COR-L47 (cell line): ENCODE measurements around the gene OR10J4.
"Not testable (repeated sequence)": the region's sequence is repeated elsewhere in the genome, so short reads cannot be mapped to it uniquely, and the experiment has no call there.

Experiments used
- DNase-seq: peaks from one replicate; lab custom pipeline; 2025; lab: John Stamatoyannopoulos, UW

Gene OR10J4

GRCh38 chr1:159431904-159432303 lies at the start of gene OR10J4:
Gene OR10J4 (plus strand): TSS chr1:159432204.
- no peak for DNase-seq

- no peak for DNase-seq
Observed at GRCh38 chr1:159406821-159407220, 25.2 kb upstream of the OR10J4 start.

GRCh38 chr1:159408862-159409400 lies 23.1 kb upstream of the OR10J4 start:
- DNase-seq, result no peak

GRCh38 chr1:159421821-159422220 lies 10.2 kb upstream of the OR10J4 start:
- DNase-seq, result no peak

- no peak for DNase-seq
Observed at GRCh38 chr1:159428536-159428935, 3.5 kb upstream of the OR10J4 start.

- no peak for DNase-seq
Observed at GRCh38 chr1:159429074-159429861, 2.7 kb upstream of the OR10J4 start.

GRCh38 chr1:159430985-159431384 lies 1.0 kb upstream of the OR10J4 start:
- no peak for DNase-seq

DNA sequence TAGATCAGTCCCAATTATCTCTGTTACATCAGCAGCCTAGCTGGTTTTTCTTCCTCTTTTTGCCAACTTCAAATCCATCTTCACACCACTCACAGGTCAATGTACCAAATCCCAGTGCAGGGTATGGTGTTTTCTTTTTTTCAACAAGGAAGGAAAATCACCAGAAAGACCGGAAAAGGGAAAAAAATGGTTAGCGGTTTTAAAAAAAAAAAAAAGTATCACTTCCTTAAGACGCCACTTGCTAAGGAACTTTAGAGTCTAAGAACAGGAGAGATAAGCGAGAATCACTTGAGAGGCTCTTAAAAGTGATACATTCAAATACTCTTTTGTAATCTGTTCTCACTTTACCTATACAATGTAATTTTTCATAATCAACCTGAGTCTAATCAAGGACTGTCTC lies 4.5 kb downstream of the OR10J4 start:
- no peak for DNase-seq

GRCh38 chr1:159439422-159439821 lies 7.4 kb downstream of the OR10J4 start, which contains the start of gene OR10J1:
Gene OR10J1 (plus strand): TSS chr1:159439722. CDS start chr1:159439792, 70 bp downstream.
- DNase-seq, result no peak

- no peak for DNase-seq
Observed at GRCh38 chr1:159441360-159441759, 9.4 kb downstream of the OR10J4 start.

DNA sequence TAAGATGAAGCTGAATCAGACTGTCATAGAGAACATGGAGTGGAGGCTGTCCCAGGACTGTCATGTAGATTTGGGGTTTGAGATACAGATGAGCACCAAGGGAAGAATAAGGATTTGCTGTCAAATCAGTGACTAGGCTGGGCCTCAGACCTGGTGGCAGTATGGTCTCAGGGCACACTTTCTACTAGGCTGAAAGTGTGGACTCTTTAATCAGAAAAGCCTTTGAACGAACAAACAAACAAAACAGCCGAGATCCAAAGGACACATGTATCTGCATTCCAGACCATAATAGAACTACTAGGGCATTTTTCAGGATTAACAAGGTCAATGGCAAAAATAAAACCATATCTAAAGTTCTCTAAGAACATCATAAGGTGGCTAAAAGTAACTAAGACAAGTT lies 10.4 kb downstream of the OR10J4 start:
- DNase-seq, result no peak

DNA sequence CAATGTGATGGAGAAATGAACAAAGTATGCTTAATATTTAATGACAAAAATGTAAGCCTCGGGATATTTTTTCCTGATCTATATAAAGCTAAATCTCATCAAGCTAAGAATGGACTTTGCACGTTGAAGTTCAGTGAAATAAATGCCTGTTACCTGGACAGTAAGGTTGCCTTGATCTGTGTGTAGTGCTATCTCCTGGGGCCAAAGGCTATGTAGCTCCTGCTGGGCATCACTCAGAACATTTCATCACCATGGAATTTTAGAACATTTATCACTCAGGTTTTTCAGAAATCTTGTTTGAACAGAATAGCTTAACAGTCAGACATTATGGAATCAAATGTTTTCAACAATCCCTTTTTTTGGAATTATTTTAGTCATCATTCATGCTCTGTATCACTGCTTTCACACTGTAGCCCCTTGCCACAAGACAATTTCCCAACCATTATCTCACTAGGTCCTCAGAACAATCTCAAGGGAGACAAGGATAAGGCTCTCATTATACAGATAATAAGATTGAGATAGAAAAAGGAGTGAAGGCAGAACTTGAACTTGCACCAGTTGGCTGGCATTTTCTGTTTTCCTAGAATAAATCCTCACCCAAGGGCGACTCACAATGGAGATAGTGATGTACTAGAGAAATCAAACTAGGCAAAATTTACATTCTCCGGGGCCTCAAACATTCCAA lies 11.2 kb downstream of the OR10J4 start:
- no peak for DNase-seq

- DNase-seq, result no peak
Observed at GRCh38 chr1:159444511-159444910, 12.5 kb downstream of the OR10J4 start.

GRCh38 chr1:159448181-159448580 lies 16.2 kb downstream of the OR10J4 start:
- DNase-seq, result no peak

DNA sequence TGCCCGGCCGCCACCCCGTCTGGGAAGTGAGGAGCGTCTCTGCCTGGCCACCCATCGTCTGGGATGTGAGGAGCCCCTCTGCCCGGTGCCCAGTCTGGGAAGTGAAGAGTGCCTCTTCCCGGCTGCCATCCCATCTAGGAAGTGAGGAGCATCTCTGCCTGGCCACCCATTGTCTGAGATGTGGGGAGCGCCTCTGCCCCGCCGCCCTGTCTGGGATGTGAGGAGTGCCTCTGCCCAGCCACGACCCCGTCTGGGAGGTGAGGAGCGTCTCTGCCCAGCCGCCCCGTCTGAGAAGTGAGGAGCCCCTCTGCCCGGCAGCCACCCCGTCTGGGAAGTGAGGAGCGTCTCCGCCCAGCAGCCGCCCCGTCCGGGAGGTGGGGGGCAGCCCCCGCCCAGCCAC lies 17.6 kb downstream of the OR10J4 start:
- not testable (repeated sequence) for DNase-seq

- DNase-seq, result no peak
Observed at GRCh38 chr1:159459551-159459950, 27.5 kb downstream of the OR10J4 start.

DNA sequence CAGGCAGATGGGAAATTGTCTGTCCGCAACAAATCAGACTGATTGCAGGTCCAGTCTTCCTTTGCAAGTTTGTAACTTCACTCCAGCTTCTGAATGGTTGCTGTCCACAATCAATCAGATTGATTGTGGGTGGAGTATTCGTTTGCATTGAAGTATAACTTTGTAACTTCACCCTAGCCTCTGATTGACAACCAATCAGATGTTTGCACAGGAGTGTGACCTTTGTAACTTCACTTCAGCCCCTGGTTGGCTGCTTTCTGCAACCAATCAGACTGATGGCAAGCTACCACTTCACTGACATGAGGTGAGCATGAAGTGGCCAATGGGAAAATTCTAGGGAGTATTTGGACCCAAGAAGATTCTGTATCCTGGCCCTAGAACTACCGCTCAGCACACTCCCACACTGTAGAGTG lies 33.2 kb downstream of the OR10J4 start:
- no peak for DNase-seq

- no peak for DNase-seq
Observed at GRCh38 chr1:159468321-159468720, 36.3 kb downstream of the OR10J4 start.

DNA sequence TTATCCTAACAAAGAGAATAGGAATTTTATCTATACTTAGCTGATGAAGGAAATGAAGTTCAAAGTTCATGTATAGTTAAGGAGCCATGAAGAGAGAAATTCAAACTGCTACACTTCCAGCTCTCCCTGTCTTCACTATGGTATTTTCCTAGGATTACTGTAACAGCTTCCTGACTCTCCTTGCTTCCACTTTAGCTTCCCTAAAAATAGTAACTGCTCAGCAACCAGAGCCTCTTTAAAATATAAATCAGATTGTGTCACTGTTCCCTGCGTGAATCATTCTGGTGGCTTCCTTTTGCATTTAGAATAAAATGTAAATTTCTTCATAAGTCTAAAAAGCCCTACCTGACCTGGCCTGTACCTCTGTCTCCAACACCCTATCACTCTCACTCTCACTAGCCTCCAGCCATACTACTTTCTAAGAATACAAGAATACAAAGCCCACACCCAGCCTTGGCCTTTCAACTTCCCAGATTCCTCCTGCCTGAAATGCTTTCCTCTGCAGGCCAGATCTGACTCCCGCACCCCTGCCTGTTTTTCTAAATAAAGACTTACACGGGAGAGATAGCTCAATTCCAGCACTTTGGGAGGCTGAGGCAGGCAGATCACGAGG lies 38.0 kb downstream of the OR10J4 start:
- DNase-seq, result no peak

DNA sequence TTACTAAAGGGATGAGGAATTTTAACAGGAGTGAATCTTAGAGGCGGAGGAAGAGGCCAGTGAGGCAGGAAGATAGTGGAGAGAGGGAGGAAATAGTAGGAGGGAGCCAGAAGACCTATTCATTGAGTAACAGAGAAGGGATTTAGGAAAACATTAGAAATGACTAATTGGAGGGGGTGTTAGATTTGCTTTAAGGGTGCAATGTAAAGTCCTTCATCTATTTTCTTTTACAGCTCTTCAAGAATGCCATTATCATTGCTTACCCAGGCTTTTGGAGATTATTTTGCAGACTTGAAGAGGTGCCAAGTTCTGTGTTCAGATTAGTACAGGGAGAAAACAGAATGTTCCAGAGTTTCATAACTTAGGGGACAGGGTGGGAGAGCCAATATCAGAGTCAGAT lies 41.3 kb downstream of the OR10J4 start:
- DNase-seq, result no peak

- no peak for DNase-seq
Observed at GRCh38 chr1:159474926-159475325, 42.9 kb downstream of the OR10J4 start.
